B cell (primary cell): ENCODE measurements around the gene ALOX15. TPM values are rescaled to one million over a fixed set of nuclear protein-coding genes. Genes with fewer than 3 reads are reported as not detected.

Source experiments
- ATAC-seq: fragments of 200-7000 bp; cut with Tn5 transposase; one replicate; pipeline ENCODE4 v1.10.0; 2021; ENCODE audit warnings: low read depth, mild to moderate bottlenecking, moderate number of reproducible peaks, moderate library complexity
- CTCF ChIA-PET: fragments of 350-600 bp; sonication (Branson Sonifier 250); formaldehyde crosslinking; loops from one replicate; lab custom pipeline; 2021; ENCODE audit warnings: antibody characterized with exemption, inconsistent platforms; lab: Charles Lee
- POLR2A ChIA-PET: fragments of 350-600 bp; sonication (Branson Sonifier 250); formaldehyde crosslinking; loops from one replicate; lab custom pipeline; 2021; ENCODE audit warnings: antibody characterized with exemption; lab: Charles Lee
- DNase-seq: peaks from one replicate; pipeline ENCODE4 v3.0.0; 2013
- H2AFZ ChIP-seq: 2 replicates; pipeline ENCODE4 v1.6.1; 2012; ENCODE audit warnings: mild to moderate bottlenecking, low read depth, low read length; ENCODE audit not compliant: insufficient read depth, poor library complexity, severe bottlenecking
- H3K27ac ChIP-seq, 2 donors: 1 replicate in 1 of 2; 2 replicates in 1 of 2; pipeline ENCODE4 v1.5.1; 2012 to 2013; ENCODE audit warnings: low read length in 2 of 2, mild to moderate bottlenecking in 2 of 2, moderate library complexity in 1 of 2
- H3K27me3 ChIP-seq, 4 experiments: fragments of 200-600 bp in 1 of 4; sonication (generic) in 1 of 4; replicated peaks in 1 of 4; 1 replicate in 2 of 4; 2 replicates in 2 of 4; pipeline versions ENCODE4 v1.6.1 to v1.7.0; 2013 to 2016; ENCODE audit warnings: low read length in 3 of 4, mild to moderate bottlenecking in 2 of 4, mixed read lengths in 1 of 4, moderate library complexity in 1 of 4; ENCODE audit not compliant: insufficient read depth in 4 of 4, control insufficient read depth in 3 of 4; ENCODE audit errors: control extremely low read depth in 1 of 4
- H3K36me3 ChIP-seq, 2 experiments: replicated peaks in 1 of 2; 1 replicate in 1 of 2; 2 replicates in 1 of 2; pipeline versions ENCODE4 v1.6.1 to v1.7.1; 2013; ENCODE audit warnings: low read length in 1 of 2; ENCODE audit not compliant: insufficient read depth in 2 of 2, control insufficient read depth in 1 of 2; ENCODE audit errors: control extremely low read depth in 1 of 2, extremely low read depth in 1 of 2
- H3K4me1 ChIP-seq, 2 donors: fragments of 200-600 bp in 1 of 2; sonication (generic) in 1 of 2; 1 replicate in 1 of 2; 2 replicates in 1 of 2; pipeline versions ENCODE4 v1.5.1 to v1.6.1; 2013 to 2017; ENCODE audit warnings: low read length in 2 of 2; ENCODE audit not compliant: control insufficient read depth in 2 of 2, insufficient read depth in 2 of 2
- H3K4me2 ChIP-seq: replicated peaks from 2 replicates; pipeline ENCODE3; 2012; ENCODE audit warnings: mild to moderate bottlenecking, low read depth, low read length; ENCODE audit not compliant: poor library complexity, severe bottlenecking
- H3K4me3 ChIP-seq, 5 experiments: fragments of 200-600 bp in 1 of 5; sonication (generic) in 1 of 5; 1 replicate in 3 of 5; 2 replicates in 2 of 5; pipeline versions ENCODE4 v1.5.1 to v1.7.0; 2011 to 2016; ENCODE audit warnings: low read length in 4 of 5, mild to moderate bottlenecking in 4 of 5, low read depth in 2 of 5, control low read depth in 1 of 5, moderate library complexity in 1 of 5; ENCODE audit not compliant: insufficient read depth in 1 of 5; ENCODE audit errors: control extremely low read depth in 1 of 5, extremely low read depth in 1 of 5
- H3K79me2 ChIP-seq: fragments of 200-600 bp; sonication (generic); one replicate; pipeline ENCODE4 v1.6.0; 2016; ENCODE audit warnings: low read length; ENCODE audit not compliant: control insufficient read depth, insufficient read depth
- H3K9ac ChIP-seq: fragments of 200-600 bp; sonication (generic); 2 replicates; pipeline ENCODE4 v1.6.1; 2017; ENCODE audit warnings: mild to moderate bottlenecking, low read length, moderate library complexity
- H3K9me3 ChIP-seq, 3 donors: one replicate each; pipeline versions ENCODE4 v1.6.1 to v1.7.1; 2013; ENCODE audit warnings: low read length in 2 of 3; ENCODE audit not compliant: control insufficient read depth in 2 of 3, insufficient read depth in 1 of 3; ENCODE audit errors: control extremely low read depth in 1 of 3
- H4K20me1 ChIP-seq: 2 replicates; pipeline ENCODE4 v1.6.0; 2012; ENCODE audit warnings: mild to moderate bottlenecking, low read length; ENCODE audit not compliant: insufficient read depth, control insufficient read depth, poor library complexity, severe bottlenecking
- H3K27ac Mint-ChIP-seq: one replicate; pipeline ENCODE4 v1.8.0; 2021; ENCODE audit warnings: mixed read lengths
- H3K27me3 Mint-ChIP-seq: one replicate; pipeline ENCODE4 v1.8.0; 2021; ENCODE audit warnings: mixed read lengths
- H3K4me1 Mint-ChIP-seq: one replicate; pipeline ENCODE4 v1.8.0; 2021; ENCODE audit warnings: mixed read lengths
- H3K4me3 Mint-ChIP-seq: one replicate; pipeline ENCODE4 v1.8.0; 2021; ENCODE audit warnings: mixed read lengths
- H3K9me3 Mint-ChIP-seq: one replicate; pipeline ENCODE4 v1.8.0; 2022; ENCODE audit warnings: mixed read lengths; ENCODE audit not compliant: insufficient read depth
- EZH2 ChIP-seq: IDR thresholded peaks from 2 replicates; pipeline ENCODE4 v1.6.1; 2012; ENCODE audit warnings: borderline replicate concordance, low read depth, mild to moderate bottlenecking, moderate library complexity, low read length; ENCODE audit not compliant: insufficient read depth, poor library complexity, severe bottlenecking
- WGBS: methylation state at CpG from one replicate; pipeline ENCODE4 v1.1.5; 2013; ENCODE audit warnings: missing lambda C conversion rate; ENCODE audit not compliant: insufficient coverage; 5-methylcytosine and 5-hydroxymethylcytosine counted together
- intact Hi-C: fragments of 100-400 bp; cut with micrococcal nuclease; formaldehyde crosslinking; loops from one replicate; pipeline ENCODE4 v1.10.0; 2022
- polyA plus RNA-seq: library from polyadenylated mRNA; depleted of rRNA; stranded (reverse); fragments of >200 nt; gene quantifications from 2 replicates; pipeline ENCODE4 v1.2.3, GENCODE V29; 2012
- total RNA-seq, 2 donors: library from RNA; stranded (reverse); fragments of 120-200 nt in 1 of 2; gene quantifications; 1 replicate in 1 of 2; 2 replicates in 1 of 2; pipeline versions ENCODE4 v1.2.3 to v1.2.4, GENCODE V29; 2013 to 2022
- TF ChIP-seq, protein P1 (sequence below): fragments of 200-600 bp; IDR thresholded peaks from one replicate; pipeline ENCODE4 v1.8.0; 2022; ENCODE audit warnings: antibody characterized with exemption, mild to moderate bottlenecking

Gene ALOX15
- total and polyA plus RNA-seq, 2 donors (not counting 1 experiment from before 2014, with no cell fraction given) = 0.10 TPM; not detected in 1

DNA sequence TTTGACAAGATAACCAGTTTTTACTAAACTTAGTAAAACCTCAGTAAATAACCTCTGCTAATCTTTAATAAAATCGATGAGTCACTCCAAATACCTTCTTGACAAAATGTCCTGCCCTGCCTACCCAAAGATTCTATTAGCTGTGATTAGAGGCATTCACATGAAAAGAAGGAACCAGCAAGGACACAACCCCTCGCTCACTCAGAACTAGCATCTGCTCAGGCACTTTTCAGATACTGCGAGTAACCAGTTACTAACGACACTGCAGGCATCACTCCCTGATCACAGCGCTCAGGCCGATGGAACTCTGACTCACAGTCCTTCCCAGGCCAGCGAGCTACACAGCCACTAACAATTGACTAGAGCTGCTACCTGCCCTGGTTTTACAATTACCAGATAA lies 38.2 kb upstream of the ALOX15 start:
- TF ChIP-seq, protein P1, sequence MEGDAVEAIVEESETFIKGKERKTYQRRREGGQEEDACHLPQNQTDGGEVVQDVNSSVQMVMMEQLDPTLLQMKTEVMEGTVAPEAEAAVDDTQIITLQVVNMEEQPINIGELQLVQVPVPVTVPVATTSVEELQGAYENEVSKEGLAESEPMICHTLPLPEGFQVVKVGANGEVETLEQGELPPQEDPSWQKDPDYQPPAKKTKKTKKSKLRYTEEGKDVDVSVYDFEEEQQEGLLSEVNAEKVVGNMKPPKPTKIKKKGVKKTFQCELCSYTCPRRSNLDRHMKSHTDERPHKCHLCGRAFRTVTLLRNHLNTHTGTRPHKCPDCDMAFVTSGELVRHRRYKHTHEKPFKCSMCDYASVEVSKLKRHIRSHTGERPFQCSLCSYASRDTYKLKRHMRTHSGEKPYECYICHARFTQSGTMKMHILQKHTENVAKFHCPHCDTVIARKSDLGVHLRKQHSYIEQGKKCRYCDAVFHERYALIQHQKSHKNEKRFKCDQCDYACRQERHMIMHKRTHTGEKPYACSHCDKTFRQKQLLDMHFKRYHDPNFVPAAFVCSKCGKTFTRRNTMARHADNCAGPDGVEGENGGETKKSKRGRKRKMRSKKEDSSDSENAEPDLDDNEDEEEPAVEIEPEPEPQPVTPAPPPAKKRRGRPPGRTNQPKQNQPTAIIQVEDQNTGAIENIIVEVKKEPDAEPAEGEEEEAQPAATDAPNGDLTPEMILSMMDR = no peak
- TF ChIP-seq EZH2 = no peak
- no peaks in the 10 kb centered on the region for H3K9me3 ChIP-seq
- intact Hi-C loops = no loop called here
- no peak overlapping the region for H2AFZ ChIP-seq
- H3K27ac Mint-ChIP-seq = no peak overlapping the region
- H3K27me3 ChIP-seq = no peaks in the 10 kb centered on the region
- H3K4me3 ChIP-seq = no peak overlapping the region
- no peak overlapping the region for H3K4me3 Mint-ChIP-seq
- no peaks in the 10 kb centered on the region for H3K4me1 Mint-ChIP-seq
- POLR2A ChIA-PET = no interaction called here
- CTCF ChIA-PET = no interaction called here
- no peak for DNase-seq
- no peaks in the 10 kb centered on the region for H3K4me1 ChIP-seq
- H3K9ac ChIP-seq = no peak overlapping the region
- peaks cover 7% of the 10 kb centered on the region for H3K79me2 ChIP-seq
- peaks cover 0 to 80% of the 10 kb centered on the region in 2 experiments for H3K36me3 ChIP-seq
- WGBS = 97% methylated on average over 6 of the region's 7 CpGs
- ATAC-seq = no peak
- H3K4me2 ChIP-seq = no peak overlapping the region
- no peak overlapping the region for H3K27ac ChIP-seq
- no peaks in the 10 kb centered on the region for H3K9me3 Mint-ChIP-seq
- no peaks in the 10 kb centered on the region for H3K27me3 Mint-ChIP-seq
- H4K20me1 ChIP-seq = peaks cover 9% of the 10 kb centered on the region

DNA sequence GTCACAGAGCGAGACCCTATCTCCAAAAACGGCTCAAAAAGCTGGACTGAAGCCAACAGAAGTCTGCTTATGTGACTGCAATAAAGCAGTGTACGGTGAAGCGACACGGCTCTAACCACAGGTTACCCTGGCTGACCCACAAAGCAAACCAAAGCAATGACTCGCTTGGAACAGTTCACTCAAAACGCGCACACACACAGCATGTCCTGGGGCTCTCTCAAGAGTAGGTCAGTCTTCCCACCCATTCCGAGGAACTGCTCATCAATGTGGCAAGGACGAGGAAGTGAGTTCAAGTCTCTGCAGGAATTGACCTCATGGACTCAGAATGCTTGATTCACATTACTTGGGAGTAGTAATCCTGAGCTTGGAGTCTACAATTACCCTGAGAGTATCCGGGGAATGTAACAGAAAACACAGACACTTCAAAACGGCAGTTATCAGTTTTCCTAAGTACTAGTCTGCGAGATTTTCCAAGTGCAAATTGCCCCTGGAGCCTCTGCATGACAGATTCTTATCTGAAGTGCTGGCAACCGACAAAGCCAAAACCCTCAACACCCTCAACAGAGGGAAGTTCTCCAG lies 37.1 kb upstream of the ALOX15 start:
- Histone ChIP-seq H3K27ac (no peak overlapping the region), H3K36me3 (peaks cover 0 to 85% of the 10 kb centered on the region in 2 experiments), H3K9ac (no peak overlapping the region), H3K4me3 (no peak overlapping the region), H3K4me2 (no peak overlapping the region), H3K9me3 (no peaks in the 10 kb centered on the region), H4K20me1 (peaks cover 9% of the 10 kb centered on the region), H2AFZ (no peak overlapping the region), H3K4me1 (no peaks in the 10 kb centered on the region), H3K79me2 (peaks cover 7% of the 10 kb centered on the region), H3K27me3 (no peaks in the 10 kb centered on the region)
- TF ChIP-seq, protein P1 = no peak
- no peak for TF ChIP-seq EZH2
- POLR2A ChIA-PET = no interaction called here
- Mint-ChIP-seq H3K4me3 (no peak overlapping the region), H3K27me3 (no peaks in the 10 kb centered on the region), H3K27ac (no peak overlapping the region), H3K4me1 (no peaks in the 10 kb centered on the region), H3K9me3 (no peaks in the 10 kb centered on the region)
- DNase-seq = no peak
- CTCF ChIA-PET = no interaction called here
- ATAC-seq = no peak
- intact Hi-C loops = no loop called here
- 57% methylated on average over 10 of the region's 14 CpGs for WGBS
